K562 (cell line): ENCODE data around the gene IQCN. TPM values are rescaled to one million over a fixed set of nuclear protein-coding genes. Genes with fewer than 3 reads are reported as not detected.

Experiments used
- CUX1 ChIP-seq: fragments of 200-800 bp; sonication (Bioruptor generic); IDR thresholded peaks from 2 replicates; pipeline ENCODE4 v1.6.1; 2016; ENCODE audit warnings: missing genetic modification characterization, missing compliant biosample characterization
- ETV5 ChIP-seq: sonication (generic); formaldehyde crosslinking; IDR thresholded peaks from 2 replicates; pipeline ENCODE4 v1.4.0; 2020; ENCODE audit warnings: low read depth, mild to moderate bottlenecking, missing genetic modification reagents
- FOXA1 ChIP-seq: fragments of 450-650 bp; IDR thresholded peaks from 2 replicates; pipeline ENCODE4 v1.6.1; 2016; ENCODE audit warnings: mild to moderate bottlenecking, borderline replicate concordance
- NCOA4 ChIP-seq: fragments of 450-650 bp; IDR thresholded peaks from 2 replicates; pipeline ENCODE4 v1.6.1; 2018; ENCODE audit warnings: mild to moderate bottlenecking; ENCODE audit not compliant: partially characterized antibody
- PTRF ChIP-seq: fragments of 450-650 bp; IDR thresholded peaks from 2 replicates; pipeline ENCODE4 v1.6.1; 2016; ENCODE audit warnings: mild to moderate bottlenecking, missing genetic modification characterization, missing compliant biosample characterization
- SIN3A ChIP-seq, 2 experiments: fragments of 150-350 bp in 1 of 2; IDR thresholded peaks; 2 replicates each; pipeline ENCODE4 v1.6.1; 2011 to 2016; ENCODE audit warnings: borderline replicate concordance in 2 of 2, low read depth in 2 of 2, low read length in 2 of 2, mild to moderate bottlenecking in 2 of 2, moderate library complexity in 2 of 2; ENCODE audit not compliant: control insufficient read depth in 1 of 2
- XRCC5 ChIP-seq: fragments of 200-400 bp; formaldehyde crosslinking; IDR thresholded peaks from 2 replicates; pipeline ENCODE4 v1.6.1; 2017; ENCODE audit warnings: low read depth, mild to moderate bottlenecking, low read length
- ZFP36 ChIP-seq: fragments of 150-350 bp; IDR thresholded peaks from 2 replicates; pipeline ENCODE4 v1.6.1; 2018; ENCODE audit warnings: low read length, low read depth; ENCODE audit not compliant: partially characterized antibody
- ZFX ChIP-seq: sonication (generic); formaldehyde crosslinking; IDR thresholded peaks from 2 replicates; pipeline ENCODE4 v1.8.0; 2022; ENCODE audit warnings: mild to moderate bottlenecking, missing genetic modification reagents, moderate library complexity
- ZNF239 ChIP-seq: fragments of 250-450 bp; sonication (Bioruptor Pico); IDR thresholded peaks from 2 replicates; pipeline ENCODE4 v1.4.0; 2020; ENCODE audit warnings: mild to moderate bottlenecking
- ZNF347 ChIP-seq: fragments of 450-650 bp; formaldehyde crosslinking; IDR thresholded peaks from 2 replicates; pipeline ENCODE4 v1.4.0; 2020; ENCODE audit warnings: low read depth, mild to moderate bottlenecking, moderate library complexity
- polyA plus RNA-seq, 8 experiments: library from polyadenylated mRNA; depleted of rRNA in 4 of 8; stranded (reverse) in 5 of 8; unstranded in 3 of 8; fragments of >200 nt; fragmentation: Nextera tagmentation in 2 of 8; fragmentation: Illumina TruSeq in 1 of 8; extraction: Ambion mirVana in 2 of 8; extraction: Trizol in 1 of 8; gene quantifications; 2 replicates each; pipeline versions ENCODE4 v1.2.1 to v1.2.3, GENCODE V29; 2011 to 2014; ENCODE audit warnings: inconsistent platforms in 1 of 8, missing spikeins in 1 of 8
- total RNA-seq, 7 experiments: library from RNA; depleted of rRNA in 6 of 7; stranded (reverse); fragments of >200 nt in 6 of 7; fragmentation: Illumina TruSeq in 2 of 7; extraction: Trizol in 2 of 7; gene quantifications; 2 replicates each; pipeline versions ENCODE4 v1.2.1 to v1.2.3, GENCODE V29; 2011 to 2021; ENCODE audit warnings: low replicate concordance in 1 of 7
- TF ChIP-seq, protein P1 (sequence below): fragments of 450-650 bp; formaldehyde crosslinking; IDR thresholded peaks from 2 replicates; pipeline ENCODE4 v1.4.0; 2022; ENCODE audit warnings: missing genetic modification characterization
- TF ChIP-seq, protein P2 (sequence below): fragments of 450-650 bp; IDR thresholded peaks from 2 replicates; pipeline ENCODE4 v1.6.1; 2017; ENCODE audit warnings: antibody characterized with exemption
- TF ChIP-seq, protein P3 (sequence below): IDR thresholded peaks from 2 replicates; pipeline ENCODE4 v1.6.1; 2014; ENCODE audit warnings: antibody characterized with exemption
- TF ChIP-seq, protein P4 (sequence below): fragments of 250-450 bp; sonication (Bioruptor Pico); IDR thresholded peaks from 2 replicates; pipeline ENCODE4 v1.5.0; 2021

IQCN gene
- total and polyA plus RNA-seq, 9 of the 15 experiments (the other 6 are each of a cell fraction or from before 2014, with no cell fraction given) = 0.01 to 0.07 (median 0.04) TPM; not detected in 3

DNA sequence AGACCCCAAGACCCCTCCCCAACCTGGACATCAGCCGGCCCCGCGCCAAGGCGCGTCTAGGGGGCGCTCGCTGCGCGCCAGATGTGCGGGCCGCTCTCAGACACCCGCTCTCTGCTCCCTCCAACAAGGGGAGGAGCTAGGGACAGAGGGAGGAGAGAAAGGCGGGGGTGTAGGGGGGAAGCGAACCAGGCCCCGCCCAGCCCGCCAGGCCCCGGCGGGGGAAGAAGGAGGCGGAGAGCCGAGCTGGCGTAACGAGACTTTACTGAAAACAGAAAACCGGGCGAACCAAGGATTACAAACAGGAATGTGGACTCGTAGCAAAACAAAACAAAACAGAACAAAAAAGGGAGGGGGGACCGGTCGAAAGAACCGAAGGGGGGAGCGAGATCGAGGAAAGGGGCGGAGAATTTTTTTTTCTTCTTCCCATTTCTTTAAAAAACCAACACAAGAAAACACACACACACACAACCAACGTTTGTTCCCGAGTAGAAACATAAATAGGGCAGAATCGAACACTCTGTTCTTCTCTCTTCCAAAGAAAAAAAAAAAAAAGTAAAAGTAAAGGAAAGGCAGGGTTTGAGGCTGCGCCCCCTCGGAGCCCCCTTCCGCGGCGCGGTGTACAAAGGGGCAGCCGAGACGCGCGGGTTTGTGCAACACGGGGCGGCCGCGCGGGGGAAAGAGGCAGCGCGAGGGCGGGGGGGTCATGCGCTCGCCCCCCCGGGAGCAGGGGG lies 5.4 kb upstream of the IQCN start (continued):
- TF ChIP-seq FOXA1 (no peak), ZNF347 (CRISPR knock-in tag) (no peak), ZNF239 (CRISPR knock-in tag) (no peak), ZFX (peak; percentile 45), PTRF (tag) (no peak), SIN3A (IDR thresholded peaks at IDR 0.05; ENCODE audit: borderline replicate concordance in 2 of 2, control insufficient read depth in 1 of 2, low read depth in 2 of 2, low read length in 2 of 2) (no peak; a peak in 1 of 4 replicates), ETV5 (CRISPR knock-in tag) (no peak), CUX1 (CRISPR knock-in tag) (no peak), NCOA4 (peak; percentile 45), ZFP36 (no peak), XRCC5 (peak; percentile 76; the same call in 1 of the 2 replicates)
- TF ChIP-seq, protein P1, sequence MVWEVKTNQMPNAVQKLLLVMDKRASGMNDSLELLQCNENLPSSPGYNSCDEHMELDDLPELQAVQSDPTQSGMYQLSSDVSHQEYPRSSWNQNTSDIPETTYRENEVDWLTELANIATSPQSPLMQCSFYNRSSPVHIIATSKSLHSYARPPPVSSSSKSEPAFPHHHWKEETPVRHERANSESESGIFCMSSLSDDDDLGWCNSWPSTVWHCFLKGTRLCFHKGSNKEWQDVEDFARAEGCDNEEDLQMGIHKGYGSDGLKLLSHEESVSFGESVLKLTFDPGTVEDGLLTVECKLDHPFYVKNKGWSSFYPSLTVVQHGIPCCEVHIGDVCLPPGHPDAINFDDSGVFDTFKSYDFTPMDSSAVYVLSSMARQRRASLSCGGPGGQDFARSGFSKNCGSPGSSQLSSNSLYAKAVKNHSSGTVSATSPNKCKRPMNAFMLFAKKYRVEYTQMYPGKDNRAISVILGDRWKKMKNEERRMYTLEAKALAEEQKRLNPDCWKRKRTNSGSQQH (CRISPR knock-in tag) = peak; percentile 75; the same call in 1 of the 2 replicates
- TF ChIP-seq, protein P2, sequence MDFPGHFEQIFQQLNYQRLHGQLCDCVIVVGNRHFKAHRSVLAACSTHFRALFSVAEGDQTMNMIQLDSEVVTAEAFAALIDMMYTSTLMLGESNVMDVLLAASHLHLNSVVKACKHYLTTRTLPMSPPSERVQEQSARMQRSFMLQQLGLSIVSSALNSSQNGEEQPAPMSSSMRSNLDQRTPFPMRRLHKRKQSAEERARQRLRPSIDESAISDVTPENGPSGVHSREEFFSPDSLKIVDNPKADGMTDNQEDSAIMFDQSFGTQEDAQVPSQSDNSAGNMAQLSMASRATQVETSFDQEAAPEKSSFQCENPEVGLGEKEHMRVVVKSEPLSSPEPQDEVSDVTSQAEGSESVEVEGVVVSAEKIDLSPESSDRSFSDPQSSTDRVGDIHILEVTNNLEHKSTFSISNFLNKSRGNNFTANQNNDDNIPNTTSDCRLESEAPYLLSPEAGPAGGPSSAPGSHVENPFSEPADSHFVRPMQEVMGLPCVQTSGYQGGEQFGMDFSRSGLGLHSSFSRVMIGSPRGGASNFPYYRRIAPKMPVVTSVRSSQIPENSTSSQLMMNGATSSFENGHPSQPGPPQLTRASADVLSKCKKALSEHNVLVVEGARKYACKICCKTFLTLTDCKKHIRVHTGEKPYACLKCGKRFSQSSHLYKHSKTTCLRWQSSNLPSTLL = peak; percentile 54; the same call in 1 of the 2 replicates
- TF ChIP-seq, protein P3, sequence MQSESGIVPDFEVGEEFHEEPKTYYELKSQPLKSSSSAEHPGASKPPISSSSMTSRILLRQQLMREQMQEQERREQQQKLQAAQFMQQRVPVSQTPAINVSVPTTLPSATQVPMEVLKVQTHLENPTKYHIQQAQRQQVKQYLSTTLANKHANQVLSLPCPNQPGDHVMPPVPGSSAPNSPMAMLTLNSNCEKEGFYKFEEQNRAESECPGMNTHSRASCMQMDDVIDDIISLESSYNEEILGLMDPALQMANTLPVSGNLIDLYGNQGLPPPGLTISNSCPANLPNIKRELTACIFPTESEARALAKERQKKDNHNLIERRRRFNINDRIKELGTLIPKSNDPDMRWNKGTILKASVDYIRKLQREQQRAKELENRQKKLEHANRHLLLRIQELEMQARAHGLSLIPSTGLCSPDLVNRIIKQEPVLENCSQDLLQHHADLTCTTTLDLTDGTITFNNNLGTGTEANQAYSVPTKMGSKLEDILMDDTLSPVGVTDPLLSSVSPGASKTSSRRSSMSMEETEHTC = no peak
- TF ChIP-seq, protein P4, sequence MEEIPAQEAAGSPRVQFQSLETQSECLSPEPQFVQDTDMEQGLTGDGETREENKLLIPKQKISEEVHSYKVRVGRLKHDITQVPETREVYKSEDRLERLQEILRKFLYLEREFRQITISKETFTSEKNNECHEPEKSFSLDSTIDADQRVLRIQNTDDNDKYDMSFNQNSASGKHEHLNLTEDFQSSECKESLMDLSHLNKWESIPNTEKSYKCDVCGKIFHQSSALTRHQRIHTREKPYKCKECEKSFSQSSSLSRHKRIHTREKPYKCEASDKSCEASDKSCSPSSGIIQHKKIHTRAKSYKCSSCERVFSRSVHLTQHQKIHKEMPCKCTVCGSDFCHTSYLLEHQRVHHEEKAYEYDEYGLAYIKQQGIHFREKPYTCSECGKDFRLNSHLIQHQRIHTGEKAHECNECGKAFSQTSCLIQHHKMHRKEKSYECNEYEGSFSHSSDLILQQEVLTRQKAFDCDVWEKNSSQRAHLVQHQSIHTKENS (CRISPR knock-in tag) = no peak
